ENCODE results near the gene UNC13A. TPM values are rescaled to one million over a fixed set of nuclear protein-coding genes. Genes with fewer than 3 reads are reported as not detected.

The UNC13A gene
- total and polyA plus RNA-seq, 2 of the 8 experiments (the other 6 are each of a cell fraction or from before 2014, with no cell fraction given), result 13.1 to 47.6 TPM

DNA sequence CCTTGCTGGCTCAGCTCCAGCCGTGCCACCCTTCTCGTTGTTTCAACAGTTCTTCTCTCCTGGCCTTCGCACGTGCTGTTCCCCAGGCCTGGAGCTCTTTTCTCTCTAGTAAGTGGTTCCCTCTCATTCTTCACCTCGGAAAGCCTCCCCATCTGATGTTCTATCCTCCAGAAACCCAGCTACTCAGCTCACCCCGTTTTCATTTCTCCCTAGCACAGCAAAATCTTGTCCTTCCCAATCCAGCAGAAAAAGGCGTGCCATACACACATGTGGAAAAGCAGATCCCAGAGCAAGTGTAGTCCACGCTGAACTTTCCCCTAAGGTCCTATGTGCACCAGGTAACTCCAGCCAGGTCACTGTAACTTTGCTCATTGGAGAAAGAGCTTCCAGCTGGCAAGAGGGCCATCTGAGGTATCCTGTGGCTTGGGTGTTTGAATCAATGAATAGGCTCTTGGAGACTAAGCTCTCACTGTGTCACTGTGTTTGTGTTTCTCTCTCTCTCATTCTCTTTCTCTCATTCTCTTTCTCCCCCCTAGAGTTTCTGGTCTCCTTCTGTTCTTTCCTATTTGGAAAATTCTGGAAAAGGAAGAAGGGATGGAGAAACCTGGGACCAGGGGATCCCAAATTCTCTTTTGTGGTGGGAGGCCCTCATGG is 83.7 kb downstream of the UNC13A start (continued):
- TF ChIP-seq KDM5A (IDR thresholded peaks at IDR 0.05; ENCODE audit: low read length) (no peak), SUZ12 (IDR thresholded peaks at IDR 0.05; ENCODE audit: low read length) (no peak)
